ENCODE data around the gene ZNF485.
"Not testable (repeated sequence)": the region's sequence is repeated elsewhere in the genome, so short reads cannot be mapped to it uniquely, and the experiment has no call there.

Gene ZNF485

DNA sequence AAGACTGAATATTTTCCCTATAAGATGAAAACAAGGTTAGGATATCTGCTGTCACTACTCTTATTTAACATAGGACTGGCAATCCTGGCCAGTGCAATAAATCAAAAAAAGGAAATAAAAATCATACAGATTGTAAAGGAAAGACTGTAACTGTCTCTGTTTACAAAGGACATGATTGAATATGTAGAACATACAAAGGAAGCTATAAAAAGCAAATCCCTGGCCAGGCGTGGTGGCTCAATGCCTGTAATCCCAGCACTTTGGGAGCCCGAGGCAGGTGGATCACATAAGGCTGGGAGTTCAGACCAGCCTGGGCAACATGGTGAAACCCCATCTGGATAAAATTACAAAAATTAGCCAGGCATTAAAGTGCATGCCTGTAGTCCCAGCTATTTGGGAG is 15.8 kb downstream of the ZNF485 start:
- Histone ChIP-seq H3K9me3 (ENCODE audit: low read length) (peaks cover 7% of the 10 kb centered on the region), H3K4me3 (ENCODE audit: low read length) (no peak overlapping the region), H3K27me3 (ENCODE audit: insufficient read depth, low read length) (no peaks in the 10 kb centered on the region), H3K4me1 (ENCODE audit: insufficient read depth, low read length) (no peaks in the 10 kb centered on the region), H3K36me3 (ENCODE audit: insufficient read depth, low read length) (peaks cover 4% of the 10 kb centered on the region), H2AFZ (ENCODE audit: low read depth, low read length) (no peak overlapping the region)

GRCh38 chr10:43623351-43623750 is 17.1 kb downstream of the ZNF485 start:
- Histone ChIP-seq H3K4me3 (ENCODE audit: low read length) (peak overlapping the region; percentile 12), H3K27me3 (ENCODE audit: insufficient read depth, low read length) (no peaks in the 10 kb centered on the region), H3K4me1 (ENCODE audit: insufficient read depth, low read length) (no peaks in the 10 kb centered on the region), H3K36me3 (ENCODE audit: insufficient read depth, low read length) (no peaks in the 10 kb centered on the region), H2AFZ (ENCODE audit: low read depth, low read length) (no peak overlapping the region), H3K9me3 (ENCODE audit: low read length) (no peaks in the 10 kb centered on the region)

GRCh38 chr10:43627942-43628341 is 21.7 kb downstream of the ZNF485 start:
- H3K9me3 ChIP-seq (ENCODE audit: low read length) = no peaks in the 10 kb centered on the region
- H3K36me3 ChIP-seq (ENCODE audit: insufficient read depth, low read length) = no peaks in the 10 kb centered on the region
- H3K4me1 ChIP-seq (ENCODE audit: insufficient read depth, low read length) = no peaks in the 10 kb centered on the region
- H3K27me3 ChIP-seq (ENCODE audit: insufficient read depth, low read length) = no peaks in the 10 kb centered on the region
- H3K4me3 ChIP-seq (ENCODE audit: low read length) = no peak overlapping the region
- H2AFZ ChIP-seq (ENCODE audit: low read depth, low read length) = no peak overlapping the region

- no peaks in the 10 kb centered on the region for H3K36me3 ChIP-seq (ENCODE audit: insufficient read depth, low read length)
- H3K9me3 ChIP-seq (ENCODE audit: low read length) = no peaks in the 10 kb centered on the region
- no peak overlapping the region for H2AFZ ChIP-seq (ENCODE audit: low read depth, low read length)
- H3K4me1 ChIP-seq (ENCODE audit: insufficient read depth, low read length) = no peaks in the 10 kb centered on the region
- no peak overlapping the region for H3K4me3 ChIP-seq (ENCODE audit: low read length)
- no peaks in the 10 kb centered on the region for H3K27me3 ChIP-seq (ENCODE audit: insufficient read depth, low read length)
Measured at GRCh38 chr10:43628956-43629355, 22.7 kb downstream of the ZNF485 start.

- H3K4me3 ChIP-seq (ENCODE audit: low read length); H3K9me3 ChIP-seq (ENCODE audit: low read length); H3K4me1 ChIP-seq (ENCODE audit: insufficient read depth, low read length); H3K27me3 ChIP-seq (ENCODE audit: insufficient read depth, low read length); H2AFZ ChIP-seq (ENCODE audit: low read depth, low read length); H3K36me3 ChIP-seq (ENCODE audit: insufficient read depth, low read length): not testable (repeated sequence)
Measured at GRCh38 chr10:43635816-43636215, 29.6 kb downstream of the ZNF485 start.

DNA sequence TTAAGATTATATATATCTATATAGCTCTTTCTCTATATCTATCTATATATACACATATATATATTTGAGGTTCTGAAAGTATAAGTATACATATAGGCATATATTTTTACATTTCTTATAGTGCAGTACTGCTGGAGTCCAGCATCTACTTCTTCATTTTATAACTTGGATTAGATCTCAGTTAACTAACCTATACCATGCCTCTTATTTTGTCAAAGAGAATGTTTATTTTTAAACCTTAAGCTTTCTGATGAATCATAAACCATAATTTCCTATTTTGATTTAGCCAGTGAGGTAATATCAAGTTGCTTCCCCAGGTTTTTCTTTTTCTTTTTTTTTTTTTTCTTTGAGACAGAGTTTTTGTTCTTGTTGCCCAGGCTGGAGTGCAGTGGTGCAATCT is 34.4 kb downstream of the ZNF485 start:
- Histone ChIP-seq H2AFZ (ENCODE audit: low read depth, low read length) (no peak overlapping the region), H3K4me3 (ENCODE audit: low read length) (no peak overlapping the region), H3K27me3 (ENCODE audit: insufficient read depth, low read length) (no peaks in the 10 kb centered on the region), H3K4me1 (ENCODE audit: insufficient read depth, low read length) (no peaks in the 10 kb centered on the region), H3K36me3 (ENCODE audit: insufficient read depth, low read length) (peaks cover 30% of the 10 kb centered on the region), H3K9me3 (ENCODE audit: low read length) (peaks cover 37% of the 10 kb centered on the region)

GRCh38 chr10:43644252-43644651 is 38.0 kb downstream of the ZNF485 start:
- Histone ChIP-seq H3K4me3 (ENCODE audit: low read length) (no peak overlapping the region), H3K36me3 (ENCODE audit: insufficient read depth, low read length) (peaks cover 42% of the 10 kb centered on the region), H3K9me3 (ENCODE audit: low read length) (peaks cover 58% of the 10 kb centered on the region), H2AFZ (ENCODE audit: low read depth, low read length) (no peak overlapping the region), H3K27me3 (ENCODE audit: insufficient read depth, low read length) (no peaks in the 10 kb centered on the region), H3K4me1 (ENCODE audit: insufficient read depth, low read length) (peaks cover 7% of the 10 kb centered on the region)

DNA sequence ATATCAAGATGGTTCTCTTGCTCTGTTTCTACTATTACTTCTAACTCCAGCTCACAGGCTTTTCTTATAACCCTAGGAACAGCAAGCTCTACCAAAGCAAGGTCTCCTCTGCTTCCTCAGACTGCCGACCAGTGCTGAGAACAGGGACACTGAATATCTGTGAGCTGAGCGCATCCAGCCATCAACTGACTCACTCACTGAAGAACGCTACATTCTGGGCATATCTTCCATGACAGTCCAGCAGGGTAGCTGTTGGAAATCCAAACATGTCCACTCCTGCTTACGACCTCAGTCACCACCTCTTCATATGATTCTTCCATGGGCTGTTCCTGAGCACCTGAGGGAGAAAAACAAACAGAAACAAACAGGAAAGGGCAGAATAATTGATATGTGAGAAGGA is 39.6 kb downstream of the ZNF485 start:
- Histone ChIP-seq H3K4me1 (ENCODE audit: insufficient read depth, low read length) (peaks cover 7% of the 10 kb centered on the region), H3K36me3 (ENCODE audit: insufficient read depth, low read length) (peaks cover 42% of the 10 kb centered on the region), H3K4me3 (ENCODE audit: low read length) (no peak overlapping the region), H3K9me3 (ENCODE audit: low read length) (peaks cover 58% of the 10 kb centered on the region), H3K27me3 (ENCODE audit: insufficient read depth, low read length) (no peaks in the 10 kb centered on the region), H2AFZ (ENCODE audit: low read depth, low read length) (no peak overlapping the region)

GRCh38 chr10:43647576-43647975 is 41.3 kb downstream of the ZNF485 start:
- peaks cover 2% of the 10 kb centered on the region for H3K27me3 ChIP-seq (ENCODE audit: insufficient read depth, low read length)
- H3K9me3 ChIP-seq (ENCODE audit: low read length) = peaks cover 49% of the 10 kb centered on the region
- peaks cover 7% of the 10 kb centered on the region for H3K4me1 ChIP-seq (ENCODE audit: insufficient read depth, low read length)
- peaks cover 39% of the 10 kb centered on the region for H3K36me3 ChIP-seq (ENCODE audit: insufficient read depth, low read length)
- no peak overlapping the region for H2AFZ ChIP-seq (ENCODE audit: low read depth, low read length)
- peak overlapping the region; percentile 73 for H3K4me3 ChIP-seq (ENCODE audit: low read length)

- Histone ChIP-seq H2AFZ (ENCODE audit: low read depth, low read length) (peak overlapping the region; percentile 96), H3K4me1 (ENCODE audit: insufficient read depth, low read length) (peaks cover 7% of the 10 kb centered on the region), H3K9me3 (ENCODE audit: low read length) (peaks cover 46% of the 10 kb centered on the region), H3K36me3 (ENCODE audit: insufficient read depth, low read length) (peaks cover 36% of the 10 kb centered on the region), H3K27me3 (ENCODE audit: insufficient read depth, low read length) (peaks cover 2% of the 10 kb centered on the region), H3K4me3 (ENCODE audit: low read length) (peak overlapping the region; percentile 73)
Measured at GRCh38 chr10:43648095-43648397, 41.8 kb downstream of the ZNF485 start.

- Histone ChIP-seq H3K9me3 (ENCODE audit: low read length) (peaks cover 41% of the 10 kb centered on the region), H3K27me3 (ENCODE audit: insufficient read depth, low read length) (peaks cover 2% of the 10 kb centered on the region), H3K4me3 (ENCODE audit: low read length) (peak within 1 kb of the TSS; percentile 73), H3K4me1 (ENCODE audit: insufficient read depth, low read length) (peaks cover 7% of the 10 kb centered on the region), H2AFZ (ENCODE audit: low read depth, low read length) (peak within 1 kb of the TSS; percentile 96), H3K36me3 (ENCODE audit: insufficient read depth, low read length) (peaks cover 32% of the 10 kb centered on the region)
Measured at GRCh38 chr10:43648398-43649184, 42.4 kb downstream of the ZNF485 start, which contains the start of gene ZNF32. ZNF32 (minus strand) TSS chr10:43648881; CDS start chr10:43646133, 2,748 bp downstream.

- Histone ChIP-seq H3K4me1 (ENCODE audit: insufficient read depth, low read length) (peaks cover 9% of the 10 kb centered on the region), H2AFZ (ENCODE audit: low read depth, low read length) (peak overlapping the region; percentile 96), H3K36me3 (ENCODE audit: insufficient read depth, low read length) (peaks cover 27% of the 10 kb centered on the region), H3K9me3 (ENCODE audit: low read length) (peaks cover 35% of the 10 kb centered on the region), H3K27me3 (ENCODE audit: insufficient read depth, low read length) (peaks cover 2% of the 10 kb centered on the region), H3K4me3 (ENCODE audit: low read length) (peak overlapping the region; percentile 73)
Measured at GRCh38 chr10:43649185-43649523, 42.9 kb downstream of the ZNF485 start.

GRCh38 chr10:43653746-43654145 is 47.5 kb downstream of the ZNF485 start:
- peaks cover 2% of the 10 kb centered on the region for H3K27me3 ChIP-seq (ENCODE audit: insufficient read depth, low read length)
- no peak overlapping the region for H3K4me3 ChIP-seq (ENCODE audit: low read length)
- no peaks in the 10 kb centered on the region for H3K9me3 ChIP-seq (ENCODE audit: low read length)
- peaks cover 6% of the 10 kb centered on the region for H3K4me1 ChIP-seq (ENCODE audit: insufficient read depth, low read length)
- no peak overlapping the region for H2AFZ ChIP-seq (ENCODE audit: low read depth, low read length)
- H3K36me3 ChIP-seq (ENCODE audit: insufficient read depth, low read length) = no peaks in the 10 kb centered on the region

DNA sequence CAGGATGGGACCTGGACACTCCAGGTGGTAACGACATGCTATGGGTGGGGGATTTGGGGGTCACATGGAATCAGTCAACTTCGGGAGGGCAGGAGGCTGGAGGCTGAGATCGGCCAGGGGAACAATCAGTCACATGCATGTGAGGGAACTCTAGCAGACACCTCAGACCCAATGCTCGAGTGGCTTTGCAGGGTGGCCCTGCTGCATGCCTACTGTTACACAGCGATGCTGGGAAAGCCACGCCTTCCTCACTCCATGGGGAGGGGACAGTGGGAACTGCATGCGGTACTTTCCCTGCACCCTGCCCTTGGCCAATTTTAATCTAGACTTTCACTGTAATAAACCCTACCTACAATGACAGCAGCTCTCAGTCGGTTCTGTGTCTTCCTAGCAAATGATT is 49.1 kb downstream of the ZNF485 start:
- no peak overlapping the region for H3K4me3 ChIP-seq (ENCODE audit: low read length)
- H3K36me3 ChIP-seq (ENCODE audit: insufficient read depth, low read length) = no peaks in the 10 kb centered on the region
- peaks cover 4% of the 10 kb centered on the region for H3K27me3 ChIP-seq (ENCODE audit: insufficient read depth, low read length)
- H3K9me3 ChIP-seq (ENCODE audit: low read length) = no peaks in the 10 kb centered on the region
- peaks cover 2% of the 10 kb centered on the region for H3K4me1 ChIP-seq (ENCODE audit: insufficient read depth, low read length)
- H2AFZ ChIP-seq (ENCODE audit: low read depth, low read length) = no peak overlapping the region

Measured in neuron (in vitro differentiated cells).